ENCODE measurements around the gene AUTS2.

DNA sequence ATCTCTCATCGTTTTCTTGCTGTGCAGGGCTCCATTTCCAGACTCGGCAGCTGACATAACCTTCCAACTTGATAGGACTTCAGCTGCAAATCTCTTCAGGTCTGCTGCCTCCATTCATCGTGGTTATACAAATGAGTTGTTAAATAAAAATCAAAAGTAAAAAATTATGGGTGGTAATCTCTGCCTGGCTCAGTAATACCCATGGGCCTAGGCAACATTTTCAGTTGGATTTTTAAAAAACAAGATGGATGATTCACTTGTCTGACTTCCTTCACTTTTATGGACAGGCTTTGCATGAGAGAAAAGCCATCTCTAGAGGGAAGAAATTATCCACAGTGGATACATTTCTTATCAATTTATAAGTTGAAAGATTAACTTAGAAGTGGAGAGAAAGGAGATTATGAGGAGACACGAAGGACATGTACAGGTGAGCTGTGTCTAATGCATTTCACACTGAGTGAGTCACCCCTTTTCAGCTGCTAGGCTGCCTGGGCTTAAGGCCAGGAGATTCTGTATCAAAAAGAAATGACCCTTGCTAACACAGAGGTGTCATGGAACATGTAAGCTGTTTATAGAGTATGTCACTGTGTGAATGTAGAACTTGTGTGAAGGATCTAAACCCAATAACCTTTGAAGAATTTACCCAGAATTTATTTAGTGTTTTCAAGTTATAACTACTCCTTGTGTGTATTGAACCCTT is 495.1 kb downstream of the AUTS2 start:
- no peak for TF ChIP-seq POLR2AphosphoS5 (IDR thresholded peaks at IDR 0.05)
- no peak for TF ChIP-seq CTCF (IDR thresholded peaks at IDR 0.05)
- no peak for TF ChIP-seq POLR2A (IDR thresholded peaks at IDR 0.05)
- no peak for TF ChIP-seq EP300 (IDR thresholded peaks at IDR 0.05; ENCODE audit: low read depth)
